Heart right ventricle (tissue), 16 donors: Measurements from ENCODE around the gene CRYBA1. TPM values are rescaled to one million over a fixed set of nuclear protein-coding genes. Genes with fewer than 3 reads are reported as not detected.

Experiments used
- ATAC-seq, 8 donors: fragments of 200-7000 bp; cut with Tn5 transposase; one replicate each; pipeline ENCODE4 v1.9.1; 2020; ENCODE audit warnings: mild to moderate bottlenecking in 8 of 8, moderate library complexity in 8 of 8, moderate number of reproducible peaks in 1 of 8
- DNase-seq, 2 donors: peaks; one replicate each; pipeline ENCODE4 v3.0.0-alpha.2; 2020
- H3K27ac ChIP-seq, 10 donors: fragments of 200-600 bp; sonication (generic) in 2 of 10; one replicate each; pipeline versions ENCODE4 v1.5.0 to v1.8.0; 2020 to 2022; ENCODE audit warnings: mild to moderate bottlenecking in 3 of 10
- H3K27me3 ChIP-seq, 7 donors: fragments of 200-600 bp; one replicate each; pipeline ENCODE4 v1.8.0; 2021 to 2022; ENCODE audit warnings: mild to moderate bottlenecking in 2 of 7
- H3K36me3 ChIP-seq, 9 donors: fragments of 200-600 bp; sonication (generic) in 1 of 9; one replicate each; pipeline versions ENCODE4 v1.5.0 to v1.8.0; 2020 to 2022; ENCODE audit warnings: mild to moderate bottlenecking in 2 of 9
- H3K4me1 ChIP-seq, 9 donors: fragments of 200-600 bp; sonication (generic) in 1 of 9; one replicate each; pipeline versions ENCODE4 v1.5.0 to v1.8.0; 2020 to 2022; ENCODE audit warnings: mild to moderate bottlenecking in 4 of 9
- H3K4me3 ChIP-seq, 10 donors: fragments of 200-600 bp; sonication (generic) in 2 of 10; one replicate each; pipeline versions ENCODE4 v1.5.0 to v1.8.0; 2020 to 2022; ENCODE audit warnings: mild to moderate bottlenecking in 7 of 10, moderate library complexity in 2 of 10
- H3K9me3 ChIP-seq, 11 donors: fragments of 200-600 bp in 10 of 11; sonication (generic) in 2 of 11; one replicate each; pipeline versions ENCODE4 v1.5.0 to v1.8.0; 2013 to 2022; ENCODE audit warnings: mild to moderate bottlenecking in 2 of 11, control low read depth in 1 of 11, moderate library complexity in 1 of 11
- CTCF ChIP-seq, 9 donors: fragments of 200-600 bp; sonication (generic) in 2 of 9; IDR thresholded peaks; one replicate each; pipeline versions ENCODE4 v1.5.0 to v1.8.0; 2021 to 2022; ENCODE audit warnings: antibody characterized with exemption in 9 of 9, mild to moderate bottlenecking in 5 of 9, moderate library complexity in 1 of 9
- WGBS, 2 donors: extraction: QIAGEN DNeasy Blood & Tissue Kit; methylation state at CpG; one replicate each; pipeline ENCODE4 v1.1.7; 2013; ENCODE audit warnings: inconsistent platforms in 1 of 2; 5-methylcytosine and 5-hydroxymethylcytosine counted together
- intact Hi-C, 10 donors: fragments of 100-400 bp; cut with DNase I; formaldehyde crosslinking; loops; one replicate each; pipeline versions ENCODE4 v1.11.1 to v1.14.2; 2022
- polyA plus RNA-seq, 2 donors: library from polyadenylated mRNA; stranded (reverse); fragments of 200-250 nt; gene quantifications; one replicate each; pipeline ENCODE4 v1.2.3, GENCODE V29; 2013
- total RNA-seq, 10 donors: library from RNA; stranded (reverse); fragmentation: NEBNext Ultra II Directional in 3 of 10; extraction: Animal tissue kit (Norgen Biotek cat#: 25700) in 3 of 10; gene quantifications; one replicate each; pipeline versions ENCODE4 v1.2.1 to v1.2.4, GENCODE V29; 2021 to 2023
- donor health status: Arrhythmogenic right ventricular cardiomyopathy.
- donor health status: ischemic (EF 13 %, LVEDD 7.1; RV severe dilation, severe dysfunction).
- donor health status: healthy with polysubstance abuse.
- donor health status: DM: no; HTN: yes; CAD: no.
- donor health status: DM: no; HTN: no; CAD: no.
- donor health status: ischemic (EF 25% LVEDD 6.9; RV normal size, moderate dysfunction).
- donor health status: ischemic (EF 25% LVEDD 5.7; RV mildly dilated, moderate dysfunction).
- donor health status: healthy.
- donor health status: DM: yes; HTN: yes; CAD: no.
- donor health status: Ischemic cardiomyopathy.
- donor health status: ischemic (EF 35%, LVEDD 5.7; RV mildly dilated, moderate dysfunction).
- donor health status: nonischemic (EF 11% LVEDD 7.7; RV severe dilation, severe dysfunction).
- donor health status: DM: yes; HTN: yes; CAD: no.
- donor health status: PGD.
- donor health status: ischemic (EF 29% LVEDD 5.4; RV normal size, mild dysfunction).
- donor health status: nonischemic (EF 23%, LVEDD 6.1; RV moderate dilation, normal function).

The CRYBA1 gene
- total and polyA plus RNA-seq, 12 donors: not detected

- no peak for TF ChIP-seq CTCF (IDR thresholded peaks at IDR 0.05)
- Histone ChIP-seq H3K27me3 (no peaks in the 10 kb centered on the region), H3K36me3 (no peaks in the 10 kb centered on the region), H3K4me3 (no peak overlapping the region), H3K4me1 (peaks cover 0 to 5% (median 0%) of the 10 kb centered on the region in 9 donors), H3K9me3 (no peaks in the 10 kb centered on the region), H3K27ac (no peak overlapping the region)
- WGBS, 2 donors: 72 to 87% methylated on average over 5 of the region's 5 CpGs
- no peak for ATAC-seq
- no peak for DNase-seq
- intact Hi-C loops: loop anchor here in 1 of 10 donors (10.0 kb wide), 1 partner anchor 258 kb away; the partner anchor contains the start of gene PHF12
Measured at GRCh38 chr17:29212681-29213121, 34.0 kb upstream of the CRYBA1 start.

GRCh38 chr17:29214215-29215146 lies 32.2 kb upstream of the CRYBA1 start:
- ATAC-seq (no peak), DNase-seq (no peak)
- no peak for TF ChIP-seq CTCF (IDR thresholded peaks at IDR 0.05)
- intact Hi-C loops: loop anchor here in 9 of 10 donors (5.0 to 10.0 kb wide), 6 partner anchors 32 to 512 kb away; partner anchors contain the start of genes MYO18A (in 2 of the 9) and PHF12 (in 1 of the 9)
- Histone ChIP-seq H3K4me1 (peaks cover 0 to 10% (median 5%) of the 10 kb centered on the region in 9 donors), H3K9me3 (no peaks in the 10 kb centered on the region), H3K27me3 (no peaks in the 10 kb centered on the region), H3K27ac (no peak overlapping the region), H3K4me3 (no peak overlapping the region), H3K36me3 (no peaks in the 10 kb centered on the region)
- WGBS, 2 donors: 88 to 90% methylated on average over 8 of the region's 8 CpGs

GRCh38 chr17:29215174-29215573 lies 31.5 kb upstream of the CRYBA1 start:
- intact Hi-C loops: loop anchor here in 9 of 10 donors (5.0 to 10.0 kb wide), 6 partner anchors 33 to 513 kb away; partner anchors contain the start of genes MYO18A (in 2 of the 9) and PHF12 (in 1 of the 9)
- Histone ChIP-seq H3K27me3 (no peaks in the 10 kb centered on the region), H3K27ac (no peak overlapping the region), H3K4me1 (peaks cover 0 to 13% (median 8%) of the 10 kb centered on the region in 9 donors), H3K4me3 (no peak overlapping the region), H3K36me3 (no peaks in the 10 kb centered on the region), H3K9me3 (no peaks in the 10 kb centered on the region)
- TF ChIP-seq CTCF (IDR thresholded peaks at IDR 0.05): no peak
- DNase-seq: no peak
- 89 to 90% methylated on average over 10 of the region's 10 CpGs for WGBS, 2 donors
- ATAC-seq: no peak

GRCh38 chr17:29215717-29216116 lies 30.9 kb upstream of the CRYBA1 start:
- TF ChIP-seq CTCF (IDR thresholded peaks at IDR 0.05): no peak
- H3K4me3 ChIP-seq: no peak overlapping the region
- peaks cover 0 to 13% (median 8%) of the 10 kb centered on the region in 9 donors for H3K4me1 ChIP-seq
- no peaks in the 10 kb centered on the region for H3K27me3 ChIP-seq
- ATAC-seq (no peak), DNase-seq (no peak)
- intact Hi-C loops: loop anchor here in 9 of 10 donors (5.0 to 10.0 kb wide), 6 partner anchors 33 to 513 kb away; partner anchors contain the start of genes MYO18A (in 2 of the 9) and PHF12 (in 1 of the 9)
- no peaks in the 10 kb centered on the region for H3K36me3 ChIP-seq
- H3K27ac ChIP-seq: no peak overlapping the region
- H3K9me3 ChIP-seq: no peaks in the 10 kb centered on the region
- WGBS, 2 donors: 69 to 79% methylated on average over 4 of the region's 4 CpGs
